ENCODE results near the gene RUSC2.
"Not testable (repeated sequence)": the region's sequence is repeated elsewhere in the genome, so short reads cannot be mapped to it uniquely, and the experiment has no call there.

RUSC2 gene

DNA sequence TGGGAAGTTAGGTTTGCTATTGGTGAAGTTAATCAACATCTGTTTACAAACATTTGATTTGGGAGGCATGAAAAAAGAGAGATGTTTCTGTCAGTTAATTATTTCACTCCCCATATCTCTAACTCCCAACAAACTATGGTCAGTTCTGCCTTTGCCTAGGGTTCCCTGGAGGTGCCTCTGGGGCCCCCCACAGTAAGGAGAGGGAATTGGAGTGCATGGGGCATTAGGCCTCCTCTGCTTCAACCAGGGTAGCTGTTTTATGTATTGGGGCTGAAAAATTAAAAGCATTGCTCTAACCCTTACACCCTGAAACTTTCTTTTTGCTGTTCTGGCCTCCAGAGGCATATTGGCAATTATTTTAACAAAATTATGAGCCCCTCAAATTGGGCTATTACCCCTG lies 32.3 kb downstream of the RUSC2 start:
- DNase-seq: no peak

DNA sequence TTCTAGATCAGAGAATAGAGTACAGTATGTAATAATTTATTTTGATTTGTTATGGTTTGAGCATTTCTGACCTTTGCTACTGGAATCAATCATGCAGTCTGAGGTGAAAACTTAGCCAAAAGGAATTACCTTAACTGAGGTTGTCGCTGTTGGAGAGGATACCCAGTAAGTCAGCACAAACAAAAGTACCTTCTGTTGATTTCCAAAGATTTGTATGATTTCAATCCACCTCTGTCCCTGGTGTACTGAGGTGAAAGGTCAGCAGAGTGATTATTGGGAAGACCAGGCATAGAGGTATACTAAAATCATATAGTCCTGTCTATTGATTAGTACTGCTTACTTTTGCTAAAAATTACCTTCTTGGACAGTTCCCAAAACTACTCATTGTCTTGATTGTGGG lies 32.8 kb downstream of the RUSC2 start:
- DNase-seq: no peak

DNA sequence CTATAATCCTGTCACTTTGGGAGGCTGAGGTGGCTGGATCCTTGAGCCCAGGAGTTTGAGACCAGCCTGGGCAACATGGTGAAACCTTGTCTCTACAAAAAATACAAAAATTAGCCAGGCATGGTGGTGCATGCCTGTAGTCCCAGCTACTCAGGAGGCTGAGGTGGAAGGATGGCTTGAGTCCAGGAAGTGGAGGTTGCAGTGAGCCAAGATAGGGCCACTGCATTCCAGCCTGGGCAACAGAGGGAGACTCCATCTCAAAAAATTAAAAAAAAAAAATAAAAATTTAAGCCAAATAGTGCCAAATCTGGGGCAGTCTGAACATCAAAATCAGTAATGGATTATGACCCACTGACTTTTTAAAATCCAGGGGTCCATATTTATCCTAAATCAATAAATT lies 33.6 kb downstream of the RUSC2 start:
- DNase-seq: not testable (repeated sequence)

DNA sequence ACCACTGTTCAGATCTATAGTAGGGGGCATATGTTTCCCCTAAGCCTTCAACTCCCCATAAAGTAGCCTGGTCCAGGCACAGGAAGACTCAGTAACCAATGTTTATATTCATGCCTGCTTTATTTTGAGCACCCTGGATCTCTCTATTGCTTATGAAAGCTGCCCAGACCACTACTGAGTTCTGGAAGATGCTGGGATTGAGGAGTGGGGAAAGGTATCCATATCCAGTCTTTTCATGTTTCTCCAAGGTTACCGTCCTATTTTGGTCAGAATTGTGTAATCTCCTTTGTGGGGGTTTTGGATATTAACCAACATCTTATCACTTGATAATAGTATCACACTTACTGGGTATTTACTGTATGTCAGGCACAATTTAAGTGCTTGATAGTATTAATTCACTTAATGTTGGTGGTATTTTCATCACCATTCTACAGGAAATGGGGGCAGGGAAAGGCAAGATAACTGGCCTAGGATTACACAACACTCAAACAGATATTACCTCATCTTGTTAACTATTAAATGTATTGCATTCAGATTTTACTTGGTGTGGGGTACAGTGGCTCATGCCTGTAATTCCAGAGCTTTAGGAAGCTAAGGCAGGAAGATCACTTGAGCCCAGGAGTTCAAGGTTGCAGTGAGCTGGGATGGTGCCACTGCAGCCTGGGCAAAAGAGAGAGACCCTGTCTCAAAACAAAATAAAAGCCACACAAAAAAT lies 36.3 kb downstream of the RUSC2 start:
- DNase-seq: no peak

DNA sequence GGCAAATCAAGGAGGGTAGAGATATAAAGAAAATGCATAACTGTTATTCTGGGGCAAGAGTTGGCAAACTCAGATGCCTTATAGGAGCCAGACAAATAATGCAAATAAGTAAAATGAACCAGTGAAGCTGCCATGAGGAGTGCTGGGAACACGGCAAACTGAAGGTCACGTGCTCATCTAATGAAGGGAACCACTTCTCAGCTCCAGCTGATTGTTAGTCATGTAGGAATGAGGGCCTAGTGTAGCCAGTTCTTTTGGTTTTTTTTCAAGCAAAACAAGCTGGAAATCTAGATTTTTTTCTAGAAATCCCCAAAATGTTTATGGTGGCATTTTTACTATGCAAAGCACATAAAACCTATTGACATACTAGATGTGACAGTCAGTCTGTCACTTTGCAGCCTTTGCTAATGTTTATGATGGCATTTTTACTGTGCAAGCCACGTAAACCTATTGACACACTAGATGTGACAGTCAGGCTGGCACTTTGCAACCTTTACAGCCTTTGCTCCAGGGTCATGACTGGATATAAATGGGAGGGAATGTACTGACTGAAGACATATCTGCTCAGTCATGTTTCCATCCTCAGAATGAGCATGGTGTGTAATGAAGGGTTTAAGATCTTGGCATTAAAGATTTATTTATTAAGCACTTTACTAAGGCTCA lies 39.4 kb downstream of the RUSC2 start:
- DNase-seq: no peak

DNA sequence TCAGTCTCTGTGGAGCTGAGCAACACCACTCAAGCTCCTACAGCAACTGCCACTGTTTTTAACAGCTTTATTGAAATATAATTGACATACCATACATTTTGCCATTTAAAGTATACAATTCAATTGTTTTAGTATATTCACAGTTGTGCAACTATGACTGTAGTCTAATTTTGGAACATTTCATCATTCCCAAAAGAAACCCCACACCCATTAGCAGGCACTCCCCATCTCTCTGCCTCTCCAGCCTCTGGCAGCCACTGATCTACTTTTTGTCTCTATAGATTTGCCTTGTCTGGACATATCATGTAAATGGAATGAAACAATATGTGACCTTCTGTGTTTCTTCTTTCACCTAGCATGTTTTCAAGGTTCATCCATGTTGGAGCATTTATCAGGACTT lies 43.5 kb downstream of the RUSC2 start:
- no peak for DNase-seq

DNA sequence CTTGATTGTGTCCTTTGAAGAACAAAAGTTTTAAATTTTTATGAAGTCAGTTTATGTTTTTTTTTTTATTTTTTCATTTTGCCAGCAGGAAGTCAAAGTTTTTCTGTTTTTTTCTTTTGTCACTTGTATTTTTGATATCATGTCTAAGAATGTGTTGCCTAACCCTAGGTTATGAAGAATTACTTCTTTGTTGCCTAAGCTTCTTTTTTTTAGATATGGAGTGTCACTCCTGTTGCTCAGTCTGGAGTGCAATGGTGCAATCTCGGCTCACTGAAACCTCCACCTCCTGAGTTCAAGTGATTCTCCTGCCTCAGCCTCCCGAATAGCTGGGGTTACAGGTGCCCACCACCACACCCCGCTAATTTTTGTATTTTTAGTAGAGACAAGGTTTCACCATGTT lies 45.0 kb downstream of the RUSC2 start:
- DNase-seq: not testable (repeated sequence)

DNA sequence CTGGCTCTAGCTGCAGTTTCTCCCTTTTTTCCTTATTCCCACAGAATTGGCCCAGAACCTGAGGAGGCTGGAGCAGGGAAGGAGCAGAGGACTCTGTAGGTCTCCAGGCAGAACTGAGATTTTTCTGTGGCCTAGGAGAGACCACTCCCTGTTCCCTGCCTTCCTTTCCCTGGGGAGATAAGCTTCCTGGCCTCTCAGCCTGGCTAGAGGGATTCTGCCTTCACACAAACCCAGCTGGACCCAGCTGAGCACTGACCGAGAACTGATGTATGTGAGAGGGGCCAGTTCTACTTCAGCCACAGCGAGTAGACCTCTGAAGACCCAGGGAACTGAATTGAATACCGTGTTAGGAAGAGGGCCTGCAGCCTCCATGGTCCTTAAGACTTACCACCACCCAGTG lies 48.0 kb downstream of the RUSC2 start:
- no peak for DNase-seq

DNA sequence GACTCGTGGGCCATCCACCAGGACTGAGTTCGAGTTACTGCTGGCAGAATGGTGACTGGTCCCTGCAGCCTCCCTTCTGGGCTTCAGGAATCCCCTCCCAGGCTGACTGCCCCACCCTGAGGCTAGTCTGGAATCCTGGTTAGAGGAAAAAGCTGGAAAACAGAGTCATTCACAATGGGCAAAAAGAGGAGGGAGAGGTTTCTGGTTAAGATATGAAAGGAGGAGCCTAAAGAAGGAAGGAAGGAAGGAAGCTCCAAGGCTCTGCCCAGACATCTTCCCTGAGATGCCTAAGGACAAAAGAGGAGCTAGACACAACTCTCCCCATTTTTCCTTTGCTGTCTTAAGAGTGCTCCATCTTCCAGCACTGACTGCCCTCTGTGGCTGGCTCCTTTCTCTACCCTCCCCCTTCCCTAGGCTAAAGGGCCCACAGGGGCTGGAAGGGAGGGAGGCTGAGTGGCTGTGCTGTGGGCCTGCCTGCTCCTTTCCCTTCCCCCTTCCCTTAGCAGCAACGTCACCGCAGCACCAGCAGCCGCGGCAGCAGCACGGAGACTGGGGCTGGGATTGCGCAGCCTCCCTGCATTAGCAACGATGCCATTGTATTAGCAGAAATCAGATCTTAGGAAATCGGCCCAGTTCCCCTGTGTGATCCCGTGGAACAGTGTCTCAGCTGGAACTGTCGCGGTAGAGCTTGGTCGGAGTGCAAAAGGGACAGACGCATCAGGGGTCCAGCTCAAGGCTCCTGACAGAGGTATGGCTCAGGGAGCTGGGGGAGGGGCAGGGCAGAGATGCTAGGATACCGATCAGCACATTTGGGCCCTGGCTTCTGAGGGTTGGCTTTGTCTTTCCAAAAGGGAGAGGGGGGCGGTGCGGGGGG lies 48.7 kb downstream of the RUSC2 start:
- no peak for DNase-seq
